ENCODE measurements around the gene PRR35. TPM values are rescaled to one million over a fixed set of nuclear protein-coding genes. Genes with fewer than 3 reads are reported as not detected.

Gene PRR35
- total RNA-seq (0.13 TPM), polyA plus RNA-seq (ENCODE audit: insufficient read depth in 1 of 8, insufficient read length in 8 of 8, low replicate concordance in 1 of 8) (under 1 TPM in 7 of 8 donors, not detected in 1; 0.07 to 0.30 (median 0.13) TPM)
- long read RNA-seq, donor 1, result 0 reads
- long read RNA-seq, donor 2, result 0 reads
- long read RNA-seq, donor 3, result 0 reads
- long read RNA-seq, donor 4, result 0 reads
- long read RNA-seq, donor 5, result 0 reads
- long read RNA-seq, donor 6, result 0 reads
- long read RNA-seq, donor 7, partial matches to known transcripts, result 0 of 1 reads
- long read RNA-seq, donor 7, other reads (novel, unspliced or antisense), result 0 of 1 reads
- long read RNA-seq, donor 8, result 0 reads
- long read RNA-seq, donor 9, result 0 reads
- long read RNA-seq, donor 10, result 0 reads
- long read RNA-seq, donor 11, result 0 reads

- Histone ChIP-seq H3K27me3 (ENCODE audit: control insufficient read depth, insufficient read depth, low read length) (peaks cover 59% of the 10 kb centered on the region), H3K9me3 (replicated peaks; ENCODE audit: control insufficient read depth, low read depth, low read length) (no peaks in the 10 kb centered on the region), H3K36me3 (ENCODE audit: control insufficient read depth, insufficient read depth, low read length) (no peaks in the 10 kb centered on the region), H3K27ac (ENCODE audit: low read length) (no peak within 1 kb of the TSS), H3K4me3 (ENCODE audit: low read length) (no peak within 1 kb of the TSS), H3K4me1 (ENCODE audit: control insufficient read depth, insufficient read depth, low read length) (peaks cover 43% of the 10 kb centered on the region)
- DNase-seq, result no peak
- WGBS (ENCODE audit: insufficient coverage), result under 1% methylated on average over 81 of the region's 84 CpGs
These were observed at the start of gene PRR35 for GRCh38 chr16:560204-560700. Gene PRR35, plus strand, starts transcription at chr16:560394. Its CDS starts 2,901 bp downstream, at chr16:563295.

GRCh38 chr16:512802-513201 lies 47.4 kb upstream of the PRR35 start:
- 82% methylated on average over 2 of the region's 6 CpGs for WGBS (ENCODE audit: insufficient coverage)
- peaks cover 26% of the 10 kb centered on the region for H3K36me3 ChIP-seq (ENCODE audit: control insufficient read depth, insufficient read depth, low read length)
- no peaks in the 10 kb centered on the region for H3K9me3 ChIP-seq (replicated peaks; ENCODE audit: control insufficient read depth, low read depth, low read length)

GRCh38 chr16:513950-514349 lies 46.2 kb upstream of the PRR35 start:
- no peak overlapping the region for H3K4me3 ChIP-seq (ENCODE audit: low read length)
- H3K4me1 ChIP-seq (ENCODE audit: control insufficient read depth, insufficient read depth, low read length), result no peaks in the 10 kb centered on the region
- peaks cover 29% of the 10 kb centered on the region for H3K36me3 ChIP-seq (ENCODE audit: control insufficient read depth, insufficient read depth, low read length)
- no peak for DNase-seq
- no peak overlapping the region for H3K27ac ChIP-seq (ENCODE audit: low read length)
- 71% methylated on average over 10 of the region's 10 CpGs for WGBS (ENCODE audit: insufficient coverage)
- no peaks in the 10 kb centered on the region for H3K9me3 ChIP-seq (replicated peaks; ENCODE audit: control insufficient read depth, low read depth, low read length)
- H3K27me3 ChIP-seq (ENCODE audit: control insufficient read depth, insufficient read depth, low read length), result no peaks in the 10 kb centered on the region

More at GRCh38 chr16:512802-513201, 47.4 kb upstream of the PRR35 start:
- no peak overlapping the region for H3K27ac ChIP-seq (ENCODE audit: low read length)
- H3K4me1 ChIP-seq (ENCODE audit: control insufficient read depth, insufficient read depth, low read length), result no peaks in the 10 kb centered on the region
- H3K27me3 ChIP-seq (ENCODE audit: control insufficient read depth, insufficient read depth, low read length), result no peaks in the 10 kb centered on the region
- no peak overlapping the region for H3K4me3 ChIP-seq (ENCODE audit: low read length)
- no peak for DNase-seq

- WGBS (ENCODE audit: insufficient coverage), result 89% methylated on average over 41 of the region's 45 CpGs
- no peak for DNase-seq
These were observed 44.8 kb upstream of the PRR35 start for GRCh38 chr16:515175-515938.

GRCh38 chr16:515939-516226 lies 44.3 kb upstream of the PRR35 start:
- no peak overlapping the region for H3K4me3 ChIP-seq (ENCODE audit: low read length)
- H3K36me3 ChIP-seq (ENCODE audit: control insufficient read depth, insufficient read depth, low read length), result peaks cover 43% of the 10 kb centered on the region
- no peaks in the 10 kb centered on the region for H3K4me1 ChIP-seq (ENCODE audit: control insufficient read depth, insufficient read depth, low read length)
- H3K27ac ChIP-seq (ENCODE audit: low read length), result no peak overlapping the region
- no peaks in the 10 kb centered on the region for H3K27me3 ChIP-seq (ENCODE audit: control insufficient read depth, insufficient read depth, low read length)
- DNase-seq, result no peak
- WGBS (ENCODE audit: insufficient coverage), result 98% methylated on average over 6 of the region's 11 CpGs
- H3K9me3 ChIP-seq (replicated peaks; ENCODE audit: control insufficient read depth, low read depth, low read length), result no peaks in the 10 kb centered on the region

More at GRCh38 chr16:515175-515938, 44.8 kb upstream of the PRR35 start:
- Histone ChIP-seq H3K36me3 (ENCODE audit: control insufficient read depth, insufficient read depth, low read length) (peaks cover 43% of the 10 kb centered on the region), H3K4me3 (ENCODE audit: low read length) (no peak overlapping the region), H3K27me3 (ENCODE audit: control insufficient read depth, insufficient read depth, low read length) (no peaks in the 10 kb centered on the region), H3K27ac (ENCODE audit: low read length) (no peak overlapping the region), H3K9me3 (replicated peaks; ENCODE audit: control insufficient read depth, low read depth, low read length) (no peaks in the 10 kb centered on the region), H3K4me1 (ENCODE audit: control insufficient read depth, insufficient read depth, low read length) (no peaks in the 10 kb centered on the region)

- peaks cover 47% of the 10 kb centered on the region for H3K36me3 ChIP-seq (ENCODE audit: control insufficient read depth, insufficient read depth, low read length)
- no peaks in the 10 kb centered on the region for H3K9me3 ChIP-seq (replicated peaks; ENCODE audit: control insufficient read depth, low read depth, low read length)
- WGBS (ENCODE audit: insufficient coverage), result 95% methylated on average over 6 of the region's 8 CpGs
- no peaks in the 10 kb centered on the region for H3K4me1 ChIP-seq (ENCODE audit: control insufficient read depth, insufficient read depth, low read length)
- H3K27me3 ChIP-seq (ENCODE audit: control insufficient read depth, insufficient read depth, low read length), result no peaks in the 10 kb centered on the region
- H3K4me3 ChIP-seq (ENCODE audit: low read length), result no peak overlapping the region
- H3K27ac ChIP-seq (ENCODE audit: low read length), result no peak overlapping the region
- DNase-seq, result no peak
These were observed 43.9 kb upstream of the PRR35 start for GRCh38 chr16:516301-516700.

- no peak overlapping the region for H3K27ac ChIP-seq (ENCODE audit: low read length)
- 90% methylated on average over 5 of the region's 9 CpGs for WGBS (ENCODE audit: insufficient coverage)
- no peaks in the 10 kb centered on the region for H3K4me1 ChIP-seq (ENCODE audit: control insufficient read depth, insufficient read depth, low read length)
- H3K27me3 ChIP-seq (ENCODE audit: control insufficient read depth, insufficient read depth, low read length), result no peaks in the 10 kb centered on the region
- no peaks in the 10 kb centered on the region for H3K9me3 ChIP-seq (replicated peaks; ENCODE audit: control insufficient read depth, low read depth, low read length)
- H3K36me3 ChIP-seq (ENCODE audit: control insufficient read depth, insufficient read depth, low read length), result peaks cover 50% of the 10 kb centered on the region
- DNase-seq, result no peak
- H3K4me3 ChIP-seq (ENCODE audit: low read length), result no peak overlapping the region
These were observed 41.3 kb upstream of the PRR35 start for GRCh38 chr16:518858-519257.

- no peaks in the 10 kb centered on the region for H3K27me3 ChIP-seq (ENCODE audit: control insufficient read depth, insufficient read depth, low read length)
- peaks cover 50% of the 10 kb centered on the region for H3K36me3 ChIP-seq (ENCODE audit: control insufficient read depth, insufficient read depth, low read length)
- H3K4me1 ChIP-seq (ENCODE audit: control insufficient read depth, insufficient read depth, low read length), result no peaks in the 10 kb centered on the region
- H3K9me3 ChIP-seq (replicated peaks; ENCODE audit: control insufficient read depth, low read depth, low read length), result no peaks in the 10 kb centered on the region
- no peak overlapping the region for H3K4me3 ChIP-seq (ENCODE audit: low read length)
- no peak for DNase-seq
- 91% methylated on average over 19 of the region's 19 CpGs for WGBS (ENCODE audit: insufficient coverage)
- no peak overlapping the region for H3K27ac ChIP-seq (ENCODE audit: low read length)
These were observed 40.8 kb upstream of the PRR35 start for GRCh38 chr16:519425-519824.

GRCh38 chr16:519841-520687 lies 40.1 kb upstream of the PRR35 start:
- Histone ChIP-seq H3K36me3 (ENCODE audit: control insufficient read depth, insufficient read depth, low read length) (peaks cover 51% of the 10 kb centered on the region), H3K27me3 (ENCODE audit: control insufficient read depth, insufficient read depth, low read length) (no peaks in the 10 kb centered on the region), H3K27ac (ENCODE audit: low read length) (no peak overlapping the region), H3K9me3 (replicated peaks; ENCODE audit: control insufficient read depth, low read depth, low read length) (no peaks in the 10 kb centered on the region), H3K4me3 (ENCODE audit: low read length) (no peak overlapping the region), H3K4me1 (ENCODE audit: control insufficient read depth, insufficient read depth, low read length) (no peaks in the 10 kb centered on the region)
- 87% methylated on average over 33 of the region's 35 CpGs for WGBS (ENCODE audit: insufficient coverage)
- DNase-seq, result no peak

GRCh38 chr16:520847-521246 lies 39.3 kb upstream of the PRR35 start:
- Histone ChIP-seq H3K36me3 (ENCODE audit: control insufficient read depth, insufficient read depth, low read length) (peaks cover 46% of the 10 kb centered on the region), H3K4me3 (ENCODE audit: low read length) (no peak overlapping the region), H3K4me1 (ENCODE audit: control insufficient read depth, insufficient read depth, low read length) (peaks cover 6% of the 10 kb centered on the region), H3K27me3 (ENCODE audit: control insufficient read depth, insufficient read depth, low read length) (no peaks in the 10 kb centered on the region), H3K9me3 (replicated peaks; ENCODE audit: control insufficient read depth, low read depth, low read length) (no peaks in the 10 kb centered on the region), H3K27ac (ENCODE audit: low read length) (no peak overlapping the region)
- no peak for DNase-seq
- 87% methylated on average over 12 of the region's 13 CpGs for WGBS (ENCODE audit: insufficient coverage)

Data from muscle of leg (tissue), 16 donors.